H9 (cell line): ENCODE results near the gene ATRX. TPM values are rescaled to one million over a fixed set of nuclear protein-coding genes. Genes with fewer than 3 reads are reported as not detected.
"Not testable (repeated sequence)": the region's sequence is repeated elsewhere in the genome, so short reads cannot be mapped to it uniquely, and the experiment has no call there.

ENCODE experiments used
- DNase-seq: peaks from one replicate; pipeline ENCODE4 v3.0.0-alpha.2; 2017
- H2AFZ ChIP-seq: one replicate; pipeline ENCODE4 v1.6.1; 2013; ENCODE audit warnings: mild to moderate bottlenecking, low read length, control low read depth, moderate library complexity
- H2AK5ac ChIP-seq: 2 replicates; pipeline ENCODE4 v1.6.1; 2013; ENCODE audit warnings: low read length, control low read depth, mixed read lengths; ENCODE audit not compliant: insufficient read length
- H2BK120ac ChIP-seq: one replicate; pipeline ENCODE4 v1.6.1; 2013; ENCODE audit warnings: low read depth, mild to moderate bottlenecking, low read length, control low read depth, inconsistent platforms; ENCODE audit not compliant: poor library complexity, severe bottlenecking
- H2BK12ac ChIP-seq: 2 replicates; pipeline ENCODE4 v1.6.1; 2013; ENCODE audit warnings: low read length, control low read depth, mixed read lengths, low read depth; ENCODE audit not compliant: insufficient read length
- H2BK15ac ChIP-seq: 2 replicates; pipeline ENCODE4 v1.6.1; 2013; ENCODE audit warnings: low read depth, low read length, control low read depth
- H2BK20ac ChIP-seq: one replicate; pipeline ENCODE4 v1.6.1; 2013; ENCODE audit warnings: low read depth, mild to moderate bottlenecking, low read length, control low read depth, inconsistent platforms; ENCODE audit not compliant: poor library complexity, severe bottlenecking
- H2BK5ac ChIP-seq: 2 replicates; pipeline ENCODE4 v1.6.1; 2013; ENCODE audit warnings: low read length, control low read depth, mixed read lengths; ENCODE audit not compliant: insufficient read length
- H3K14ac ChIP-seq: 2 replicates; pipeline ENCODE4 v1.6.1; 2013; ENCODE audit warnings: low read length, control low read depth; ENCODE audit not compliant: insufficient read depth
- H3K18ac ChIP-seq: 2 replicates; pipeline ENCODE4 v1.6.1; 2013; ENCODE audit warnings: low read depth, mild to moderate bottlenecking, mixed read lengths, low read length, control low read depth; ENCODE audit not compliant: insufficient read length
- H3K23ac ChIP-seq: 2 replicates; pipeline ENCODE4 v1.6.1; 2013; ENCODE audit warnings: low read length, control low read depth, mixed read lengths, low read depth; ENCODE audit not compliant: insufficient read length
- H3K23me2 ChIP-seq: 2 replicates; pipeline ENCODE4 v1.6.1; 2013; ENCODE audit warnings: low read depth, mild to moderate bottlenecking, mixed read lengths, low read length, control low read depth; ENCODE audit not compliant: insufficient read length, poor library complexity, severe bottlenecking
- H3K27ac ChIP-seq: 2 replicates; pipeline ENCODE4 v1.5.1; 2013; ENCODE audit warnings: low read length, control low read depth, mixed read lengths, low read depth; ENCODE audit not compliant: insufficient read length
- H3K27me3 ChIP-seq: 2 replicates; pipeline ENCODE4 v1.6.1; 2013; ENCODE audit warnings: low read length, control low read depth, inconsistent platforms; ENCODE audit not compliant: insufficient read depth
- H3K4ac ChIP-seq: 2 replicates; pipeline ENCODE4 v1.6.1; 2013; ENCODE audit warnings: low read depth, mild to moderate bottlenecking, control low read depth, inconsistent platforms, low read length, moderate library complexity
- H3K4me1 ChIP-seq: 2 replicates; pipeline ENCODE4 v1.6.1; 2013; ENCODE audit warnings: low read length, control low read depth, inconsistent platforms; ENCODE audit not compliant: insufficient read depth
- H3K4me2 ChIP-seq: 2 replicates; pipeline ENCODE4 v1.6.1; 2013; ENCODE audit warnings: low read length, control low read depth, mixed read lengths; ENCODE audit not compliant: insufficient read length, insufficient read depth
- H3K56ac ChIP-seq: 2 replicates; pipeline ENCODE4 v1.6.1; 2013; ENCODE audit warnings: low read depth, mild to moderate bottlenecking, mixed read lengths, low read length, control low read depth; ENCODE audit not compliant: insufficient read length
- H3K79me1 ChIP-seq: 2 replicates; pipeline ENCODE4 v1.6.1; 2013; ENCODE audit warnings: low read depth, mild to moderate bottlenecking, moderate library complexity, low read length, control low read depth, inconsistent platforms; ENCODE audit not compliant: insufficient read depth, poor library complexity, severe bottlenecking
- H3K79me2 ChIP-seq: 2 replicates; pipeline ENCODE4 v1.6.1; 2013; ENCODE audit warnings: low read length, control low read depth, inconsistent platforms; ENCODE audit not compliant: insufficient read depth
- H3K9ac ChIP-seq: 2 replicates; pipeline ENCODE4 v1.6.1; 2013; ENCODE audit warnings: low read length, control low read depth, mixed read lengths; ENCODE audit not compliant: insufficient read length; ENCODE audit errors: extremely low read depth
- H3K9me3 ChIP-seq: one replicate; pipeline ENCODE4 v1.6.1; 2013; ENCODE audit warnings: low read depth, low read length, inconsistent platforms; ENCODE audit not compliant: control insufficient read depth
- H3T11ph ChIP-seq: one replicate; pipeline ENCODE4 v1.6.1; 2013; ENCODE audit warnings: mild to moderate bottlenecking, low read length, control low read depth, inconsistent platforms
- H4K20me1 ChIP-seq: one replicate; pipeline ENCODE4 v1.6.1; 2013; ENCODE audit not compliant: control insufficient read depth, insufficient read length, insufficient read depth
- H4K5ac ChIP-seq: 2 replicates; pipeline ENCODE4 v1.6.1; 2013; ENCODE audit warnings: low read depth, mild to moderate bottlenecking, mixed read lengths, low read length, control low read depth; ENCODE audit not compliant: insufficient read length
- H4K8ac ChIP-seq: replicated peaks from 2 replicates; pipeline ENCODE4 v1.6.1; 2013; ENCODE audit warnings: low read length, control low read depth, mixed read lengths, low read depth; ENCODE audit not compliant: insufficient read length
- H4K91ac ChIP-seq: 2 replicates; pipeline ENCODE4 v1.6.1; 2013; ENCODE audit warnings: low read depth, mild to moderate bottlenecking, moderate library complexity, mixed read lengths, low read length, control low read depth; ENCODE audit not compliant: insufficient read length
- H3K27ac Mint-ChIP-seq, 3 experiments: 2 replicates in 2 of 3; 3 replicates in 1 of 3; pipeline ENCODE4 v1.8.0; 2020 to 2021; ENCODE audit warnings: mixed read lengths in 3 of 3, mild to moderate bottlenecking in 1 of 3, moderate library complexity in 1 of 3
- H3K27me3 Mint-ChIP-seq: 2 replicates; pipeline ENCODE4 v1.8.0; 2021; ENCODE audit warnings: low read depth, mild to moderate bottlenecking, moderate library complexity, mixed read lengths
- H3K36me3 Mint-ChIP-seq, 3 experiments: 2 replicates in 2 of 3; 3 replicates in 1 of 3; pipeline ENCODE4 v1.8.0; 2020 to 2021; ENCODE audit warnings: low read depth in 3 of 3, mixed read lengths in 3 of 3; ENCODE audit not compliant: insufficient read depth in 1 of 3
- H3K4me1 Mint-ChIP-seq, 2 experiments: 2 replicates each; pipeline ENCODE4 v1.8.0; 2020; ENCODE audit warnings: mixed read lengths in 2 of 2
- H3K4me3 Mint-ChIP-seq, 2 experiments: 2 replicates in 1 of 2; 3 replicates in 1 of 2; pipeline ENCODE4 v1.8.0; 2020 to 2021; ENCODE audit warnings: mild to moderate bottlenecking in 2 of 2, mixed read lengths in 2 of 2, moderate library complexity in 1 of 2
- H3K9me3 Mint-ChIP-seq, 2 experiments: 2 replicates in 1 of 2; 3 replicates in 1 of 2; pipeline ENCODE4 v1.8.0; 2020; ENCODE audit warnings: mild to moderate bottlenecking in 2 of 2, mixed read lengths in 2 of 2, moderate library complexity in 1 of 2
- CTCF ChIP-seq: fragments of 200-600 bp; sonication (generic); conservative IDR thresholded peaks from 3 replicates; pipeline ENCODE4 v1.8.0; 2021; ENCODE audit warnings: antibody characterized with exemption, mild to moderate bottlenecking
- WGBS: extraction: QIAGEN DNeasy Blood & Tissue Kit; methylation state at CpG from one replicate; pipeline ENCODE4 v1.1.7; 2013; ENCODE audit warnings: missing lambda C conversion rate, low lambda C conversion rate, mixed read lengths; ENCODE audit not compliant: insufficient read length; ENCODE audit errors: extremely low coverage; 5-methylcytosine and 5-hydroxymethylcytosine counted together
- total RNA-seq: library from RNA; stranded (reverse); gene quantifications from 2 replicates; pipeline ENCODE4 v1.2.1, GENCODE V29; 2021

The ATRX gene
- total RNA-seq, 1 experiment from 2014 or later = 76.0 TPM

DNA sequence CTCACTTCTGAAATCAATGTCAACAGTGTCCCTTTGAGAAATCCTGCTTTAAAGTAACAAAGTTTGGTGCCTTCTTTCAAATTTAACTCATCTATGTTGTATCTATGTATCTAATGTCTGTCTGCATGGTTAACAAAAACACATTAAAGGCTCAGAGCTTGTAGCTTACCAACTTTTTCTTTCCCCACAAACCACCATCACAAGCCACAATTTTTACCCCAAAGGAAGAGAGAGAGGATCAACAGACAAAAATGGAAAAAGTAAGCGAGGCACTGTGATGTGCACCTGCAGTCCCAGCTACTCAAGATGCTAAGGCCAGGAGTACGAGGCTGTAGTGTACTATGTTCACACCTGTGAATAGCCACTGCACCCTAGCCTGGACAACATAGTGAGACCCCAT is 17.2 kb downstream of the ATRX start:
- H3K18ac ChIP-seq = no peak overlapping the region
- H3K27me3 ChIP-seq = no peaks in the 10 kb centered on the region
- no peak overlapping the region for H2AFZ ChIP-seq
- no peak overlapping the region for H4K8ac ChIP-seq
- H3K9ac ChIP-seq = no peak overlapping the region
- peaks cover 10% of the 10 kb centered on the region; the same call in 1 of the 2 replicates for H3K79me2 ChIP-seq
- no peaks in the 10 kb centered on the region for H3K4me1 ChIP-seq
- Mint-ChIP-seq H3K27me3 (no peaks in the 10 kb centered on the region), H3K36me3 (peaks cover 23 to 25% (median 23%) of the 10 kb centered on the region in 3 experiments), H3K4me1 (no peaks in the 10 kb centered on the region), H3K9me3 (peaks cover 48 to 58% of the 10 kb centered on the region in 2 experiments), H3K27ac (no peak overlapping the region), H3K4me3 (no peak overlapping the region)
- TF ChIP-seq CTCF = no peak
- no peaks in the 10 kb centered on the region for H3K23me2 ChIP-seq
- no peak overlapping the region for H2AK5ac ChIP-seq
- H4K20me1 ChIP-seq = no peaks in the 10 kb centered on the region
- no peak overlapping the region for H2BK20ac ChIP-seq
- H2BK15ac ChIP-seq = no peak overlapping the region
- no peak overlapping the region for H2BK12ac ChIP-seq
- H3K9me3 ChIP-seq = no peaks in the 10 kb centered on the region
- H4K5ac ChIP-seq = no peak overlapping the region
- no peak overlapping the region for H3T11ph ChIP-seq
- no CpG with 5 or more reads among the region's 2 CpGs for WGBS
- H3K27ac ChIP-seq = no peak overlapping the region
- no peaks in the 10 kb centered on the region for H3K79me1 ChIP-seq
- H3K14ac ChIP-seq = no peak overlapping the region
- no peak overlapping the region for H3K56ac ChIP-seq
- no peak overlapping the region for H3K4ac ChIP-seq
- no peak for DNase-seq
- no peak overlapping the region for H2BK120ac ChIP-seq
- no peak overlapping the region for H2BK5ac ChIP-seq
- H3K4me2 ChIP-seq = no peak overlapping the region
- no peak overlapping the region for H3K23ac ChIP-seq
- H4K91ac ChIP-seq = no peak overlapping the region

DNA sequence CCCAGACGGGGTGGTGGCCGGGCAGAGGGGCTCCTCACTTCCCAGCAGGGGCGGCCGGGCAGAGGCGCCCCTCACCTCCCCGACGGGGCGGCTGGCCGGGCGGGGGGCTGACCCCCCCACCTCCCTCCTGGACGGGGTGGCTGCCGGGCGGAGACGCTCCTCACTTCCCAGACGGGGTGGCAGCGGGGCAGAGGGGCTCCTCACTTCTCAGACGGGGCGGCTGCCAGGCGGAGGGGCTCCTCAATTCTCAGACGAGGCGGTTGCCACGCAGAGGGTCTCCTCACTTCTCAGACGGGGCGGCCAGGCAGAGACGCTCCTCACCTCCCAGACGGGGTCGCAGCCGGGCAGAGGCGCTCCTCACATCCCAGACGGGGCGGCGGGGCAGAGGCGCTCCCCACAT is 19.8 kb downstream of the ATRX start:
- H3K9me3 ChIP-seq, H4K20me1 ChIP-seq, H3K9ac ChIP-seq, H3K4ac ChIP-seq, H4K5ac ChIP-seq, H2BK120ac ChIP-seq, H3K4me1 ChIP-seq, H2AFZ ChIP-seq, H2AK5ac ChIP-seq, H3K4me3 Mint-ChIP-seq, H3K56ac ChIP-seq, H3K14ac ChIP-seq, H3T11ph ChIP-seq, H3K4me1 Mint-ChIP-seq, H4K8ac ChIP-seq, H2BK20ac ChIP-seq, H3K27ac ChIP-seq, H2BK12ac ChIP-seq, H3K23ac ChIP-seq, H3K79me1 ChIP-seq, H3K27me3 Mint-ChIP-seq, H2BK15ac ChIP-seq, H3K18ac ChIP-seq, H3K27ac Mint-ChIP-seq, H3K4me2 ChIP-seq, DNase-seq, H3K79me2 ChIP-seq, H3K23me2 ChIP-seq, H2BK5ac ChIP-seq, H3K27me3 ChIP-seq, H4K91ac ChIP-seq: not testable (repeated sequence)
- WGBS = no CpG with 5 or more reads among the region's 33 CpGs
- H3K36me3 Mint-ChIP-seq = peaks cover 22 to 25% (median 23%) of the 10 kb centered on the region in 3 experiments
- H3K9me3 Mint-ChIP-seq = peaks cover 51 to 58% of the 10 kb centered on the region in 2 experiments
